Neural crest cell (in vitro differentiated cells): ENCODE results near the gene FMNL2. TPM values are rescaled to one million over a fixed set of nuclear protein-coding genes. Genes with fewer than 3 reads are reported as not detected.

Source experiments
- DNase-seq: peaks from one replicate; pipeline ENCODE4 v3.0.0; 2021; ENCODE audit warnings: low read depth, mixed read lengths, low spot score
- H3K27ac Mint-ChIP-seq: one replicate; pipeline ENCODE4 v1.8.0; 2021; ENCODE audit warnings: mild to moderate bottlenecking, mixed read lengths; ENCODE audit not compliant: unreplicated experiment
- H3K27me3 Mint-ChIP-seq: 2 replicates; pipeline ENCODE4 v1.8.0; 2021; ENCODE audit warnings: low read depth, mild to moderate bottlenecking, mixed read lengths
- H3K36me3 Mint-ChIP-seq: 2 replicates; pipeline ENCODE4 v1.8.0; 2021; ENCODE audit warnings: low read depth, mild to moderate bottlenecking, mixed read lengths
- H3K4me1 Mint-ChIP-seq: 2 replicates; pipeline ENCODE4 v1.8.0; 2021; ENCODE audit warnings: mixed read lengths
- H3K4me3 Mint-ChIP-seq: one replicate; pipeline ENCODE4 v1.8.0; 2021; ENCODE audit warnings: mild to moderate bottlenecking, mixed read lengths
- H3K9me3 Mint-ChIP-seq: 2 replicates; pipeline ENCODE4 v1.8.0; 2021; ENCODE audit warnings: mixed read lengths
- total RNA-seq: library from RNA; stranded (reverse); gene quantifications from 2 replicates; pipeline ENCODE4 v1.2.1, GENCODE V29; 2021
- TF ChIP-seq, protein P1 (sequence below): fragments of 200-600 bp; sonication (generic); conservative IDR thresholded peaks from 2 replicates; pipeline ENCODE4 v1.5.0; 2021; ENCODE audit warnings: antibody characterized with exemption, mild to moderate bottlenecking

FMNL2 gene
- total RNA-seq, 1 donor from 2014 or later: 54.9 TPM

DNA sequence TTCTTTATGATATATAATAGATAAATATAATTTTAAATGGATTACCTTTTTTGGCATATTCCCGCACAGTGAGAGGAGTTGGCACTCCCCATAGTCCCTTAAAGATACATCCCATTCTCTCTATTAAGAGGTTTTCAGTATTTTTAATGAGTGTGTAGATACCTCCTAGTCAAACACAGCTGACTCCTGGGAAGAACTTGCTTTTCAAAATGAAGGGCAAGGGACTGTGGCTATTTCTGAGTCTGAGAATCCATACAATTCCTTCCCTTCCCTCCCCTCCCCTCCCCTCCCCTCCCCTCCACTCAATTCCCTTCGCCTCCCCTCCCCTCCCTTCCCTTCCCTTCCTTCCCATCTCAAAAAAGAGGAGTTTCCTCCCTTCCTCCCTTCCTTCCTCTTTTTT, 288.8 kb downstream of the FMNL2 start:
- Mint-ChIP-seq H3K9me3 (no peaks in the 10 kb centered on the region), H3K27ac (no peak overlapping the region)
- TF ChIP-seq, protein P1, sequence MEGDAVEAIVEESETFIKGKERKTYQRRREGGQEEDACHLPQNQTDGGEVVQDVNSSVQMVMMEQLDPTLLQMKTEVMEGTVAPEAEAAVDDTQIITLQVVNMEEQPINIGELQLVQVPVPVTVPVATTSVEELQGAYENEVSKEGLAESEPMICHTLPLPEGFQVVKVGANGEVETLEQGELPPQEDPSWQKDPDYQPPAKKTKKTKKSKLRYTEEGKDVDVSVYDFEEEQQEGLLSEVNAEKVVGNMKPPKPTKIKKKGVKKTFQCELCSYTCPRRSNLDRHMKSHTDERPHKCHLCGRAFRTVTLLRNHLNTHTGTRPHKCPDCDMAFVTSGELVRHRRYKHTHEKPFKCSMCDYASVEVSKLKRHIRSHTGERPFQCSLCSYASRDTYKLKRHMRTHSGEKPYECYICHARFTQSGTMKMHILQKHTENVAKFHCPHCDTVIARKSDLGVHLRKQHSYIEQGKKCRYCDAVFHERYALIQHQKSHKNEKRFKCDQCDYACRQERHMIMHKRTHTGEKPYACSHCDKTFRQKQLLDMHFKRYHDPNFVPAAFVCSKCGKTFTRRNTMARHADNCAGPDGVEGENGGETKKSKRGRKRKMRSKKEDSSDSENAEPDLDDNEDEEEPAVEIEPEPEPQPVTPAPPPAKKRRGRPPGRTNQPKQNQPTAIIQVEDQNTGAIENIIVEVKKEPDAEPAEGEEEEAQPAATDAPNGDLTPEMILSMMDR: no peak

DNA sequence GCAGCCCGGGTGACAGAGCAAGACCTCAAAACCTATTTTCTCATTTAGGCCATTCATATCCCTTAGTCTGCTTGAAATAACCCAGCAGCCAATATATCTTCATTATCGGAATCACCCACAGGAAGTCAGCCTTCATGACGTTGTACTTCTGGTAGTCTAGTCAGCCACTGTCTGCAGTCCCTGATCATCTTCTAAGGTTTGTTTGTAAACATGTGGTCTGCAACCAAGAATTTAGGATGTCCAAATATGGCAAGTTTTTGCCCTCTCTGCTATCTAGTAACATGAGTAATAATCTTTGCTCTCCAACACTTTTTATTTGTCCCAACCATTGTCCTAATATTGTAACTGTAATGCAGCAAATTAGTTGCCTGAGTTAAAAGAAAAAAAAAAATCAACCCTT, 289.8 kb downstream of the FMNL2 start:
- Mint-ChIP-seq H3K4me1 (no peaks in the 10 kb centered on the region), H3K36me3 (peaks cover 34% of the 10 kb centered on the region), H3K4me3 (no peak overlapping the region), H3K9me3 (no peaks in the 10 kb centered on the region), H3K27me3 (no peaks in the 10 kb centered on the region), H3K27ac (no peak overlapping the region)
- TF ChIP-seq, protein P1: no peak
- DNase-seq: no peak

More for the DNA sequence above, 288.8 kb downstream of the FMNL2 start:
- H3K36me3 Mint-ChIP-seq: peaks cover 39% of the 10 kb centered on the region
- no peaks in the 10 kb centered on the region for H3K27me3 Mint-ChIP-seq
- DNase-seq: no peak
- H3K4me1 Mint-ChIP-seq: no peaks in the 10 kb centered on the region
- H3K4me3 Mint-ChIP-seq: no peak overlapping the region

DNA sequence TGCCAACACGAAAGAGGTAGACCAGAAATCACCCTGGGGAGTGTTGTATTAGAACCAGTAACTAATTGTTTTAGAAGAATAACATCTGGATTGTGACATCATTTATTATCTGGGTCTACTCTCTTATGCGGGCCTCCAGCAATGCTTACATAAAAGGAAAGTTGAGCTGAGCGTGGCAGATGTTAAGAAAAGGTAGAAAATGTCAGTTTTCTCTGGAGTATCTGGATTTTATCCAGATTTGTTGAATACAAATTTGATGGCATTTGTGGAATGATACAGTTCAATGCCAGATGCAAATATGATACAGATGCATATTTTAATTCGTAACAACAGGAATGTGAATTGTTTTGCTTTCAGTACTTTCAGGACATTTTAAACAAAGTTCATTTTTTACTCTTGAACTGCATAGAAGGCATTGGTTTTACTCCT, 292.0 kb downstream of the FMNL2 start:
- Mint-ChIP-seq H3K27me3 (no peaks in the 10 kb centered on the region), H3K4me3 (no peak overlapping the region), H3K4me1 (no peaks in the 10 kb centered on the region), H3K9me3 (no peaks in the 10 kb centered on the region), H3K36me3 (peaks cover 18% of the 10 kb centered on the region), H3K27ac (no peak overlapping the region)
- TF ChIP-seq, protein P1: no peak
- no peak for DNase-seq

DNA sequence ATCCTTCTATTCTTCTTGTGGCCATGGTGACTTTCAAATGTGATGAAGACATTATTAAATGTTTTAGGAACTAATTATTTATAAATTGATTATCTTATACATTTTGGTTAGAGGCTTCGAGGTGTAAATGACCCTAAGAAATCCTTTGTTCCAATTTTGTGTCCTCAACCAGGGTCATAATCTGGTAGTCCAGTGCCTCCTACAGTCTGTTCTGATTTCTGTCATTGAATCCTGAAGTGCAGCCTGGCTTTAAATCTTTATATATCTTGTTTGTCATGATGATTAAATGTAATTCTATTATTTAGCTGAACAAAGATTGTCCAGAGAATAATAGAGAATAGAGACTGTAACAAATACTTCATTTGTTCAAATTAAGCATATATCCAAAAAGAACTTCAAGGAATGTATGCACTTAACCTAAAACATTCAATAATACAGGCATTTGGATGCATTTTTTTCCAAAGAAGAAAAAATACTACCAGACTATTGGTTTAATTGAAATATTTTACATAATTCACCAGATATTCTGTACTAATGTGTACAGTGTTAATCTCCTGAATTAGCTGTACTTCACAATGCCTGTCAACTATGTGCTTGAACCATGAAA, 292.5 kb downstream of the FMNL2 start:
- H3K27me3 Mint-ChIP-seq: no peaks in the 10 kb centered on the region
- no peaks in the 10 kb centered on the region for H3K9me3 Mint-ChIP-seq
- H3K4me3 Mint-ChIP-seq: no peak overlapping the region
- TF ChIP-seq, protein P1: peak; percentile 71
- no peak overlapping the region for H3K27ac Mint-ChIP-seq
- no peak for DNase-seq
- H3K4me1 Mint-ChIP-seq: no peaks in the 10 kb centered on the region
- H3K36me3 Mint-ChIP-seq: peaks cover 17% of the 10 kb centered on the region

DNA sequence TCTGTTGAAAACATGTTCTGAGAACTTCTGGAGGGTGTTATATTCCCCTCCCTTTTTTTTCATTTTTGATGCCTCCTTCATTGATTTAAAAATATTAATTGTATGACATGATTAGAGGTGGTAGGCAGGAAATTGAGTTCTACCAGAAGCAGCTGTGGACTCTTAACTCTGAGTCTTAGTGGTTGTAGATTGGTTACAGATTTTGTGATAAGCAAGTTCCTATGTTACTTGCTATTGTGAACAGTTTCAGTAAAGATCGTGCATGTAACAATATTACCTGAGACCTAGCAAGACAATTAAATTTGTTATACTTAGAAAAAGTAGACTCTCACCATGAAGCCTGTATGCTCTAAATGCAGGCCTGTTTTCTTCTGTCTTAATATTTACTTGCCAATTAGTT, 294.2 kb downstream of the FMNL2 start:
- H3K9me3 Mint-ChIP-seq: no peaks in the 10 kb centered on the region
- H3K27ac Mint-ChIP-seq: no peak overlapping the region
- TF ChIP-seq, protein P1: no peak
- no peak overlapping the region for H3K4me3 Mint-ChIP-seq
- no peaks in the 10 kb centered on the region for H3K27me3 Mint-ChIP-seq
- H3K4me1 Mint-ChIP-seq: no peaks in the 10 kb centered on the region
- no peak for DNase-seq
- H3K36me3 Mint-ChIP-seq: peaks cover 8% of the 10 kb centered on the region
